HG03432 (cell line): ENCODE data around the gene GSTO1.
"Not testable (repeated sequence)": the region's sequence is repeated elsewhere in the genome, so short reads cannot be mapped to it uniquely, and the experiment has no call there.

Source experiments
- ATAC-seq: cut with Tn5 transposase; IDR thresholded peaks from one replicate; pipeline ENCODE4 v1.9.1; 2021; ENCODE audit warnings: mild to moderate bottlenecking, moderate library complexity; ENCODE audit not compliant: unreplicated experiment

The GSTO1 gene

DNA sequence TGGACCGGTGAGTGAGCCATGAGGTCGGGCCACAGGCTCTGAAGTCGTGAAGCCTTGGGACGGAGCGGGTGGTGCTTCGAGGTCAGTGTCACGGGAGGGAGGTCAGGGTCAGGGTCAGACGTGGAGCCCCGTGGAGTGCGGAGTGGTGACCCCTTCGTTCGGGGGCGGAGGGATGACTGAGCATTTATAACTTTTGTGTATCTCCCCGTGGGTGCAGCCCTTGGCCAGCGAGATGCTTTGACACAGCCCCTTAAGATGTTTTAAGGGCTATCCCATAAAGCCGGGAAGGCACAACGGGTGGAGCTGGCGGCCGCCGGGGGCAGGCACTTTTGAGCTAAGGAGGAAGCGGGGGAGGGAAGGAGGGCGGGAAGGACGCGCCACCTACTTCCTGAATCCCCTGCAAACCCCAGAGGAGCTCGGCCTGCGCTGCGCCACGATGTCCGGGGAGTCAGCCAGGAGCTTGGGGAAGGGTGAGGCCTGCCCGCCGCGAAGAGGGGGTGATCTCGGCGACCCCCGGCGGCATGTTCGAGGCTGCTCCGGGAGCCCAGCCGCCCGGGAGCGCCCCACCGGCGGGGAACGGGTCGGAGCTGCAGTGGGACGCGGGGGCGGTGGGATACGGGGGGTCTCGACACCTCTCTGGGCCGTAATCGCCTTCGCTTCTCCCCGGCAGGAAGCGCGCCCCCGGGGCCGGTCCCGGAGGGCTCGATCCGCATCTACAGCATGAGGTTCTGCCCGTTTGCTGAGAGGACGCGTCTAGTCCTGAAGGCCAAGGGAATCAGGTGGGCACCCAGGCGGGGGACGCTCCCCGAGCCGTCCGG, at the start of gene GSTO1:
TSS of gene GSTO1 (plus strand) at position 400 of the 818 bp plus-strand sequence. CDS start at position 437, 37 bp downstream.
- ATAC-seq = peak; percentile 88

DNA sequence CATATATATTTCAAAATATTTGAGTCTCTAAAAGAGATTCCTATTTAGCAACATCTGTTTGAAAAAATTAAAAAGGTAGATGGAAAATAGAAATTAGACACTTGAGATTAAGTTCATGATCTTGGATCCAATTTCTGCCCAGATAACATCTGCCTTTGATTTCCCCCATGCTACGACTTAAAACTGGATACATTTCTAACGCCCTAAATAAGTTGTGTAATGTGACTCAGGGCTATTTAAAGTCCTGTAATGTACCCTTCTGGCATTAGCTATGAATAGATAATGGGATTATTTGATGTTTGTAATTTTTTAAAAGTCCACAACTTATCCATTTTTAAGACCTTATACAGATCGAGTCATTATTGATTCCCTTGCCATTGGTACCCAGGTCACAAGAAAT, 46.0 kb upstream of the GSTO1 start:
- no peak for ATAC-seq

GRCh38 chr10:104209575-104210198, 45.0 kb upstream of the GSTO1 start:
- no peak for ATAC-seq

DNA sequence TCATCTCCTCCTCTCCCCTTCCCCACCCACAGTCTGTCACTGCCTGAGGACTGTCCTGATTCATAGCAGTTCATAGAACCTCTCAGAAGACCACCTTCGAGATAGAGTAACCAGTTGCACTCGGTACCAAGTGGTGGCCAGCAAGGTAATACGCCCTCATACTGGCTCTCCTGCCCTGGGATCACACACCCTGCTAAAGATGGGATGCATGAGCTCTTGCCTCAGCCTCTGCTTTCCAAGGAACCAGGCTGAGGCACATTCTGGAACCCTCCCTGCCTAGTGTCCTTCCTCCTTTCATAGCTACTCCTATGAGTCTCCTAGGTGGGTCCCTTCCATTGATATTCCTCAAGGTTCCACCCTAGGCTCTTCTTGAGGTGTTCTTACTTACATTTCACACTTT, 38.1 kb upstream of the GSTO1 start:
- ATAC-seq = no peak

DNA sequence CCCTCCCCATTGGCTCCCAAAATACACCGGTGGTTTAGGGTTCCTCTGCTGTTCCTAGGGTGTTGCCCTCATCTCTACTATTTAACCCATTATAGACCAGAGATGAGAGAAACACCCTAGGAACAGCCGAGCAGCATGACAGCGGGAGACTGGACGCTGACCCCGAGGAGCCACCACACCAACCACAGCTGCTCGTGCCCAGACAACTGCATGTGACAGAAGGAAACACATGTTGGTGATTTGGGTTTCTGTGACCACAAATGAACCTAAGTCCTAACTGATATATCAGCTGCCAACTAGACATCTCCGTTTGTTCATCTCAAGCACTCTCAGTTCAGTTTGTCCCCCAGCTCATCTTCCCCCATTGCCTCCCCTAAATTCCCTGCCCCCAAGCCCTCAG, 35.9 kb upstream of the GSTO1 start:
- no peak for ATAC-seq

- ATAC-seq = no peak
Observed at GRCh38 chr10:104220522-104220921, 34.2 kb upstream of the GSTO1 start.

DNA sequence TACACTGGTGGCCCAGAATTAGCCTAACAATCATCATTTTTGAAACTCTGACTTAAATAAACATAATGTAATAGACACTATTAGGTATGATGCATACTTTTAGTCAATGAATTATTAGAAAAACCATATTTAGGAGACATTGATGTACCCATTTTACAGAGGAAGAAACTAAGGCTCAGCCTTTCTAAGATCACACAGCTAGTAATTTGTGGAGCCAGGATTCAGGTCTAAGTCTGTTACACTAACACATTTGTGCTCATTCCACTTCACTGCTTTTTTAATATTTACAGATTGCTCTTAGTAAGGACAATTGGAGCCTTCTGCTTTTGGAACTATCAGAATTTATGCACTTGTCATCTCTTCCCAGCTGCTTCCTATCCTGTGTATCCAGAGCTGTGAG, 31.4 kb upstream of the GSTO1 start:
- ATAC-seq = no peak

DNA sequence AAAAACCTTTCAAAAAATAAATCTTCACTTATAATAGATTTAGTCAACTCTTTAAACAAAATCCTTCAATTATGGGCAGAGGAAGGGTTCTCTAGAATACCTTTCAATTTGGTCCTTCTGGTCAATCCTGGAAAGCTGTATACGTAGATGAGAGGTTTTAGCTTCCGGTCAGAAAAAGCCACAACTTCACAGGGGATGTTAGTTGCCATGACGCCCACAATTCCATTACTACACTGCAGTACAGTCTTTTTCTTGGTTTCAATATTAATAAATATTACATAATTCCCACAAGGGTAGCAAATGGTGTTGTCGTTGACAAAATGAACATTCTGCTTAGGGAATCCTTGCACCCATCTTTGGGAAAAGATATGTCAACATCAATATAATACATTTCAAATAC, 24.2 kb upstream of the GSTO1 start:
- no peak for ATAC-seq

- ATAC-seq = peak; percentile 100
Observed at GRCh38 chr10:104231784-104232612, 22.7 kb upstream of the GSTO1 start, which contains the start of gene CFAP43. Gene CFAP43, minus strand, starts transcription at chr10:104232364. Its CDS starts 118 bp downstream, at chr10:104232246.

DNA sequence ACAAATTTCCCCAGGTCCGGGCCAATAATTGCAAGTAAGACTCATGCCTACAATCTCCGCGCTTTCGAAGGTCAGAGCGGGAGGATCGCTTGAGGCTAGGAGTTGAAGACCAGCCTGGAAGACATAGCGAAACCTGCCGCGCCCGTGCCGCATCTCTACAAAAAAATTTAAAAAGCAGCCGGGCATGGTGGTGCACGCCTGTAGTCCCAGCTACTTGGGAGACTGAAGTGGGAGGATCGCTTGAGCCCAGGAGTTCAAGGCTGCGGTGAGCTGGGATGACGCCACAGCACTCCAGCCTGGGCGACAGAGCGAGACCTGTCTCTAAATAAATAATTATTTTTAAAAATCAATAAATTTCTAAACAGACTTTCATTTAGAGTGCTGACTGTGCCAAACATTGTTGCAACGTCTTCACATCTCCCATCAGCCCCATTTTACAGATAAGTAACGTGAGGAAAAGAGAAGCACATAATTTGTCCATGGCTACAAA, 22.0 kb upstream of the GSTO1 start:
- no peak for ATAC-seq

- no peak for ATAC-seq
Observed at GRCh38 chr10:104233817-104234216, 20.9 kb upstream of the GSTO1 start.

DNA sequence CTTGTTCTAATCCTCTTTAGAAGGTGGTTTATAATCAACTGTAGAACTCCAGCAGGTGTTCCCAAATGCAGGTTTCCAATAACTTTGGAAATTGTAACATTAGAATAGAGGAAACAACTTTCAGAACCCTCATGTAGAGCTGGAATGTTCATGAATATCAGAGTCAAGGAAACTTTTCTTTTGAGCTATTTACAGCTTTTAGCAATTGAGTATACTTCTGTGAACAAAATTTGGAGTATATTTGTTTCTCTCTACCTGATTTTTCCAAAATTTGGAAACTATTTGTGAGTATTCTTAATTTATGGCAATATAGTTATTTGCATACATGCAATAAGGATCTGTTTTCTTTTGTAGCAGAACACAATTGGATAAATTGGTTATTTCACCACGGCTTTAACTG, 19.8 kb upstream of the GSTO1 start:
- ATAC-seq = no peak

DNA sequence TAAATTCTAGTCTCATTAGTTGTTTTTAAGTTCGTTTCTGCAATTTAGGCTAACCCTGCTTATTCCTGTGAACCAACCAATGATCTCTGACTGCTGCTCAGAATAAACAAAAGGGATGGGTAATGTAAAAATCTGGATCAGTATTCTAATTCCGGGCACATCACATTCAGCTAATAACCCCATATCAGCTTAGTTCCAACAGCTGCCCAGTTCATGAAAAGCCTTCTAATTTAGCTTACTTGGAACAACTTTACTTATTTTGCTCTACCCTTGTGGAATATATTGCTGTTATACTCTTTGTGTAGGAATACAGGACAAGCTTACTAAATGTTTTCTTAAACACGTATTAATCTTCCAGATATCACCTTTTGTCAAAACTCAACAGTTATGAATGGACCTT, 18.9 kb upstream of the GSTO1 start:
- no peak for ATAC-seq

GRCh38 chr10:104240078-104240477, 14.6 kb upstream of the GSTO1 start:
- no peak for ATAC-seq

DNA sequence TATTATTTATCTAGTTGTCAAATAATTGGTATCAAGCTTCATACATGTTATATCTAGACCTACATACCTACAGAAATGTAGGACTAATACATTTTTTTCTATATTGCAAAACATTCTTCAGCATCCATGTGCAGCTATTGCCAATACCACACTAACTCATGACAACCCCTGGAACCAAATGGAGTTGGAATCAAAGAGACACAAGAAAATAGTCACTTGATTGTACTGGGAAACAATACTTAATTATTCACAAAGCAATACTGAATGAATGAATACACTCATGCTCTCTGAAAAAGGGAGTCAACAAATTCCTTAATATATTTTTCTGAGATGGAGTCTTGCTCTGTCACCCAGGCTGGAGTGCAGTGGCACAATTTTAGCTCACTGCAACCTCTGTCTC, 12.1 kb upstream of the GSTO1 start:
- ATAC-seq = no peak

DNA sequence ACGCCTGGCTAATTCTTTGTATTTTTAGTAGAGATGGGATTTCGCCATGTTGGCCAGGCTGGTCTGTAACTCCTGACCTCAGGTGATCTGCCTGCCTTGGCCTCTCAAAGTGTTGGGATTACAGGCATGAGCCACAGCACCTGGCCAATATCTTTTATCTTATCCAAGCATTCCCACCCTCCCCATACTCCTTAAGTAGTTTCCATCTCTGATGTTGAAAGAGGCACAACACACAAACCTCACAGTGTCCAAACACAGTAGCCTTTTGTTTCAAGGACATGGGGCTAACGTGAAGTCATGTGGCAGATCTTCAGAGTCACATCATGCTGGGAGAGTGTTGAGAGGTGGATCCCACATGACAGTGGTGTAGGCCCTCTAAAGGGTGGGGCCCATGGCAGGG, 11.7 kb upstream of the GSTO1 start:
- not testable (repeated sequence) for ATAC-seq

DNA sequence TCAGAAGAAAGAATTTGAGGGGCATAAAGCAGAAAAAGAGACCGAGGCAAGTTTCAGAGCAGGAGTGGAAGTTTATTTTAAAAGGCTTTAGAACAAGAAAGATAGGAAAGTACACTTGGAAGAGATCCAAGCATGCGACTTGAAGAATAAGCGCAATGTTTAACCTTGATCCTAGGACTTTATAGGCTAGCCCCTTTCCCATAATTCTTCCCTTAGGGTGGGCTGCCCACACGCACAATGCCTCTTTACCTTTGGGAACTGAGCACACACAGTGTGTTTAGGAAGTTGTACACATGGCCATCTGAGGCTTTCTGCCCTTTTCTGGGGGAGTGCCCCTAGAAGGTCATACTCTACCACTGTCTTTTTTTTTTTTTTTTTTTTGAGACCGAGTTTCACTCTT, 11.2 kb upstream of the GSTO1 start:
- ATAC-seq = no peak

GRCh38 chr10:104245066-104245632, 9.5 kb upstream of the GSTO1 start:
- ATAC-seq = no peak

DNA sequence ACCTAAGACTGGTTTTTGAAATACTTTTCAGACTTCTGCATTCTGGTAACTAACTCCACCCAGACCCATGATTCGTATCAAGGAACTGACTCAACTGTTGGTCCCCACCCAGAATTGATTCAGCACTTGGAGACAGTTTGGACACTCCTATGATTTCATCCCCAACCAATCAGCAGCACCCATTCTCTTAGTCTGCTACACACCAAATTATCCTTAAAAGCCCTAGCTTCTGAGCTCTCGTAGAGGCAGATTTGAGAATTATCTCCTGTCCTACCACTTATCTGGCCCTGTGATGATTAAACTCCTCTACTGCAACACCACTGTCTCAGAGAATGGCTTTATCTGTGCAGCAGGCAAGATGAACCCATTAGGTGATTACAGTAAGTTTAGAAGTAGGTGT, 7.7 kb upstream of the GSTO1 start:
- no peak for ATAC-seq

GRCh38 chr10:104247513-104248146, 7.1 kb upstream of the GSTO1 start:
- no peak for ATAC-seq

GRCh38 chr10:104248931-104249330, 5.8 kb upstream of the GSTO1 start:
- not testable (repeated sequence) for ATAC-seq
